KMS-11 (cell line): ENCODE results near the gene CIB2.

Experiments used
- H2AFZ ChIP-seq: fragments of 200-600 bp; sonication (generic); 2 replicates; pipeline ENCODE4 v1.6.1; 2016; ENCODE audit warnings: antibody characterized with exemption, mixed run types, low read depth
- H3K27ac ChIP-seq: fragments of 200-600 bp; sonication (generic); 2 replicates; pipeline ENCODE4 v1.6.1; 2016; ENCODE audit warnings: mild to moderate bottlenecking, mixed run types
- H3K27me3 ChIP-seq: fragments of 200-600 bp; sonication (generic); 2 replicates; pipeline ENCODE4 v1.6.1; 2017; ENCODE audit warnings: mild to moderate bottlenecking, low read depth, mixed run types, moderate library complexity; ENCODE audit not compliant: insufficient read depth
- H3K36me3 ChIP-seq: fragments of 200-600 bp; sonication (generic); 2 replicates; pipeline ENCODE4 v1.6.1; 2017; ENCODE audit warnings: mild to moderate bottlenecking, mixed run types; ENCODE audit not compliant: insufficient read depth
- H3K4me1 ChIP-seq: fragments of 200-600 bp; sonication (generic); 2 replicates; pipeline ENCODE4 v1.6.1; 2016; ENCODE audit warnings: mild to moderate bottlenecking, low read depth, mixed run types; ENCODE audit not compliant: poor library complexity, severe bottlenecking
- H3K4me2 ChIP-seq: fragments of 200-600 bp; sonication (generic); 2 replicates; pipeline ENCODE4 v1.7.0; 2016; ENCODE audit warnings: mild to moderate bottlenecking, mixed run types
- H3K4me3 ChIP-seq: fragments of 200-600 bp; sonication (generic); IDR thresholded peaks from 2 replicates; pipeline ENCODE4 v1.6.1; 2017; ENCODE audit warnings: low read depth, low read length, mixed read lengths; ENCODE audit not compliant: insufficient read depth
- H3K79me2 ChIP-seq: fragments of 200-600 bp; sonication (generic); 2 replicates; pipeline ENCODE4 v1.6.1; 2016; ENCODE audit warnings: low read depth, mixed run types; ENCODE audit not compliant: insufficient read depth
- H3K9ac ChIP-seq: fragments of 200-600 bp; sonication (generic); 2 replicates; pipeline ENCODE4 v1.6.1; 2016; ENCODE audit warnings: mild to moderate bottlenecking, mixed run types
- H4K20me1 ChIP-seq: fragments of 200-600 bp; sonication (generic); 2 replicates; pipeline ENCODE4 v1.6.1; 2016; ENCODE audit warnings: mild to moderate bottlenecking, mixed run types; ENCODE audit not compliant: insufficient read depth
- CTCF ChIP-seq: fragments of 200-600 bp; sonication (generic); conservative IDR thresholded peaks from 2 replicates; pipeline ENCODE4 v1.6.1; 2017; ENCODE audit warnings: low read depth, mild to moderate bottlenecking, antibody characterized with exemption, low read length, moderate library complexity, mixed read lengths

The CIB2 gene

GRCh38 chr15:78073046-78073787, 58.0 kb downstream of the CIB2 start:
- no peaks in the 10 kb centered on the region for H3K36me3 ChIP-seq
- no peak overlapping the region for H3K27ac ChIP-seq
- no peak overlapping the region for H2AFZ ChIP-seq
- H3K4me3 ChIP-seq = no peak overlapping the region
- no peak for TF ChIP-seq CTCF
- no peak overlapping the region for H3K9ac ChIP-seq
- peaks cover 40% of the 10 kb centered on the region for H3K4me1 ChIP-seq
- no peaks in the 10 kb centered on the region for H4K20me1 ChIP-seq
- no peaks in the 10 kb centered on the region for H3K27me3 ChIP-seq
- no peak overlapping the region for H3K4me2 ChIP-seq
- H3K79me2 ChIP-seq = peaks cover 9% of the 10 kb centered on the region; the same call in 1 of the 2 replicates

GRCh38 chr15:78072080-78072892, 59.0 kb downstream of the CIB2 start:
- H3K79me2 ChIP-seq = peaks cover 17% of the 10 kb centered on the region; the same call in 1 of the 2 replicates
- no peaks in the 10 kb centered on the region for H4K20me1 ChIP-seq
- peaks cover 45% of the 10 kb centered on the region for H3K4me1 ChIP-seq
- H3K27me3 ChIP-seq = no peaks in the 10 kb centered on the region
- H2AFZ ChIP-seq = no peak overlapping the region
- no peak overlapping the region for H3K4me2 ChIP-seq
- no peak overlapping the region for H3K9ac ChIP-seq
- TF ChIP-seq CTCF = no peak
- no peak overlapping the region for H3K4me3 ChIP-seq
- no peak overlapping the region for H3K27ac ChIP-seq
- H3K36me3 ChIP-seq = no peaks in the 10 kb centered on the region

GRCh38 chr15:78071383-78071782, 59.9 kb downstream of the CIB2 start:
- Histone ChIP-seq H3K27ac (no peak overlapping the region), H3K4me2 (no peak overlapping the region), H2AFZ (no peak overlapping the region), H4K20me1 (no peaks in the 10 kb centered on the region), H3K27me3 (no peaks in the 10 kb centered on the region), H3K4me3 (no peak overlapping the region), H3K36me3 (no peaks in the 10 kb centered on the region), H3K4me1 (peaks cover 48% of the 10 kb centered on the region), H3K79me2 (peaks cover 23% of the 10 kb centered on the region; the same call in 1 of the 2 replicates), H3K9ac (no peak overlapping the region)
- no peak for TF ChIP-seq CTCF

- Histone ChIP-seq H3K9ac (no peak overlapping the region), H3K27me3 (no peaks in the 10 kb centered on the region), H3K4me2 (no peak overlapping the region), H4K20me1 (no peaks in the 10 kb centered on the region), H2AFZ (no peak overlapping the region), H3K4me3 (no peak overlapping the region), H3K27ac (no peak overlapping the region), H3K36me3 (no peaks in the 10 kb centered on the region), H3K4me1 (peaks cover 55% of the 10 kb centered on the region), H3K79me2 (peaks cover 19% of the 10 kb centered on the region; the same call in 1 of the 2 replicates)
- TF ChIP-seq CTCF = no peak
Measured at GRCh38 chr15:78070049-78070700, 61.1 kb downstream of the CIB2 start.
